ENCODE data around the gene NSUN6. TPM values are rescaled to one million over a fixed set of nuclear protein-coding genes. Genes with fewer than 3 reads are reported as not detected.
A peak's percentile ranks its signal among the peaks of the same experiment; 100 is the strongest.

NSUN6 gene
- polyA plus RNA-seq, 3 donors: 1.2 to 5.1 (median 3.1) TPM

DNA sequence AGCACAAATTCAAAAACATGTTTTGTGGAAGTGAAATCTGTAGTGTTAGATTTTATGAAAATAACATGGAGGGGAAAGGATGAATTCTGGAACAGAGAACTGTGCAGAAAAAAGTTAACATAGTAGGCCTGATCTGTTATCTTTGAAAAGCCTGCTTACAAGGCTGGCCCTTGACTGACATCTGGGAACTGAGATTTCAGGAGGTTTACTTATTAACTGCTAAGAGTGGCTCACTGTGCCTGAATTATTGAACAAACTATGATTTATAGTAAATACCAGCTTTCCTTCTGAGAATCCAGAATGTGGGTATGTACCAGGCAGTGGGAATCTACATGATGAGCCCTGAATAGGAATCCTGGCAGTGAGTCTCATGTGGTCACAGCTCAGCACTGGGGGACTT lies 30.5 kb downstream of the NSUN6 start:
- Histone ChIP-seq H3K9me3 (replicated peaks in 1 of 2; ENCODE audit: control insufficient read depth in 1 of 2, insufficient read depth in 1 of 2, low read length in 2 of 2) (no peaks in the 10 kb centered on the region), H3K27me3 (ENCODE audit: control insufficient read depth in 2 of 2, insufficient read depth in 2 of 2, low read length in 2 of 2) (no peaks in the 10 kb centered on the region), H3K4me1 (ENCODE audit: control insufficient read depth in 1 of 2, insufficient read depth in 2 of 2, low read length in 2 of 2) (no peaks in the 10 kb centered on the region), H2AFZ (ENCODE audit: insufficient read depth, low read depth, low read length, poor library complexity, severe bottlenecking) (no peak overlapping the region), H3K9ac (ENCODE audit: insufficient read depth, low read length, poor library complexity, severe bottlenecking) (no peak overlapping the region), H4K20me1 (ENCODE audit: insufficient read depth, low read length) (no peaks in the 10 kb centered on the region), H3K27ac (ENCODE audit: low read depth in 1 of 2, low read length in 2 of 2) (no peak overlapping the region), H3K4me3 (replicated peaks in 1 of 3; ENCODE audit: low read depth in 2 of 3, low read length in 3 of 3) (no peak overlapping the region), H3K79me2 (ENCODE audit: insufficient read depth, low read length) (no peaks in the 10 kb centered on the region), H3K4me2 (replicated peaks; ENCODE audit: extremely low read depth, low read length, poor library complexity, severe bottlenecking) (no peak overlapping the region), H3K36me3 (replicated peaks in 1 of 2; ENCODE audit: control insufficient read depth in 1 of 2, insufficient read depth in 2 of 2, low read length in 2 of 2) (peaks cover 10 to 23% of the 10 kb centered on the region in 2 donors)
- Mint-ChIP-seq H3K27me3 (ENCODE audit: low read depth in 3 of 3) (peaks cover 0 to 2% (median 0%) of the 10 kb centered on the region in 3 donors), H3K36me3 (peaks cover 29 to 43% of the 10 kb centered on the region in 2 donors), H3K4me1 (no peaks in the 10 kb centered on the region), H3K27ac (no peak overlapping the region), H3K4me3 (no peak overlapping the region), H3K9me3 (peaks cover 0 to 2% (median 0%) of the 10 kb centered on the region in 7 donors)
- TF ChIP-seq, protein P1, sequence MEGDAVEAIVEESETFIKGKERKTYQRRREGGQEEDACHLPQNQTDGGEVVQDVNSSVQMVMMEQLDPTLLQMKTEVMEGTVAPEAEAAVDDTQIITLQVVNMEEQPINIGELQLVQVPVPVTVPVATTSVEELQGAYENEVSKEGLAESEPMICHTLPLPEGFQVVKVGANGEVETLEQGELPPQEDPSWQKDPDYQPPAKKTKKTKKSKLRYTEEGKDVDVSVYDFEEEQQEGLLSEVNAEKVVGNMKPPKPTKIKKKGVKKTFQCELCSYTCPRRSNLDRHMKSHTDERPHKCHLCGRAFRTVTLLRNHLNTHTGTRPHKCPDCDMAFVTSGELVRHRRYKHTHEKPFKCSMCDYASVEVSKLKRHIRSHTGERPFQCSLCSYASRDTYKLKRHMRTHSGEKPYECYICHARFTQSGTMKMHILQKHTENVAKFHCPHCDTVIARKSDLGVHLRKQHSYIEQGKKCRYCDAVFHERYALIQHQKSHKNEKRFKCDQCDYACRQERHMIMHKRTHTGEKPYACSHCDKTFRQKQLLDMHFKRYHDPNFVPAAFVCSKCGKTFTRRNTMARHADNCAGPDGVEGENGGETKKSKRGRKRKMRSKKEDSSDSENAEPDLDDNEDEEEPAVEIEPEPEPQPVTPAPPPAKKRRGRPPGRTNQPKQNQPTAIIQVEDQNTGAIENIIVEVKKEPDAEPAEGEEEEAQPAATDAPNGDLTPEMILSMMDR (IDR thresholded peaks at IDR 0.05): no peak
- no peak for DNase-seq
- intact Hi-C loops (cut with micrococcal nuclease): no loop called here

DNA sequence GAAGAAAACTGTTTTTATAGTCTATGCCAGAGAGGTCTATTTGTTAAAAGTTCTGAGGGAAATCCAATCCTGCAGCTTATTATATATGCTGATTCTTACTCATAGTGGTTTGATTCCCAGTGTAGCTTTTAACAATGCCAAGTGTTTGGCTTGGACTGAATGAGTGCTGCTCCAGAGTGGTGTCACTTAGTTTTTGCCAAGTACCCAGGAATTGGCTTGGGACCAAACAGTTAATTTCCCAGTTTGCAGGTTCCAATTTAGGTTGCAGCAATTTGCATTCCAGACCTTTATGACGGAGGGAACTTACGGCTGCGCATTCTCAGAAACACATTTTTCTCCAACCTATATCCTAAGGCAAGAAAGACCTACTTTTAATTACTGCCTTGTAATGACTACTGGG lies 32.4 kb downstream of the NSUN6 start:
- Histone ChIP-seq H3K4me2 (replicated peaks; ENCODE audit: extremely low read depth, low read length, poor library complexity, severe bottlenecking) (no peak overlapping the region), H3K4me1 (ENCODE audit: control insufficient read depth in 1 of 2, insufficient read depth in 2 of 2, low read length in 2 of 2) (no peaks in the 10 kb centered on the region), H3K9ac (ENCODE audit: insufficient read depth, low read length, poor library complexity, severe bottlenecking) (no peak overlapping the region), H3K4me3 (replicated peaks in 1 of 3; ENCODE audit: low read depth in 2 of 3, low read length in 3 of 3) (no peak overlapping the region), H3K79me2 (ENCODE audit: insufficient read depth, low read length) (no peaks in the 10 kb centered on the region), H2AFZ (ENCODE audit: insufficient read depth, low read depth, low read length, poor library complexity, severe bottlenecking) (no peak overlapping the region), H3K36me3 (replicated peaks in 1 of 2; ENCODE audit: control insufficient read depth in 1 of 2, insufficient read depth in 2 of 2, low read length in 2 of 2) (peaks cover 14 to 36% of the 10 kb centered on the region in 2 donors), H3K27ac (ENCODE audit: low read depth in 1 of 2, low read length in 2 of 2) (no peak overlapping the region), H4K20me1 (ENCODE audit: insufficient read depth, low read length) (no peaks in the 10 kb centered on the region), H3K27me3 (ENCODE audit: control insufficient read depth in 2 of 2, insufficient read depth in 2 of 2, low read length in 2 of 2) (no peaks in the 10 kb centered on the region), H3K9me3 (replicated peaks in 1 of 2; ENCODE audit: control insufficient read depth in 1 of 2, insufficient read depth in 1 of 2, low read length in 2 of 2) (no peaks in the 10 kb centered on the region)
- Mint-ChIP-seq H3K4me3 (no peak overlapping the region), H3K27me3 (ENCODE audit: low read depth in 3 of 3) (peaks cover 0 to 2% (median 0%) of the 10 kb centered on the region in 3 donors), H3K9me3 (peaks cover 0 to 2% (median 0%) of the 10 kb centered on the region in 7 donors), H3K36me3 (peaks cover 33 to 45% of the 10 kb centered on the region in 2 donors), H3K27ac (peak overlapping the region in 1 of 7 donors; percentile 23), H3K4me1 (no peaks in the 10 kb centered on the region)
- intact Hi-C loops (cut with micrococcal nuclease): no loop called here
- TF ChIP-seq, protein P1 (IDR thresholded peaks at IDR 0.05): no peak
- 89% methylated on average over 3 of the region's 3 CpGs for WGBS (ENCODE audit: insufficient coverage)
- no peak for DNase-seq
